ENCODE data around the gene FHIP2A.
"Not testable (repeated sequence)": the region's sequence is repeated elsewhere in the genome, so short reads cannot be mapped to it uniquely, and the experiment has no call there.

FHIP2A gene

DNA sequence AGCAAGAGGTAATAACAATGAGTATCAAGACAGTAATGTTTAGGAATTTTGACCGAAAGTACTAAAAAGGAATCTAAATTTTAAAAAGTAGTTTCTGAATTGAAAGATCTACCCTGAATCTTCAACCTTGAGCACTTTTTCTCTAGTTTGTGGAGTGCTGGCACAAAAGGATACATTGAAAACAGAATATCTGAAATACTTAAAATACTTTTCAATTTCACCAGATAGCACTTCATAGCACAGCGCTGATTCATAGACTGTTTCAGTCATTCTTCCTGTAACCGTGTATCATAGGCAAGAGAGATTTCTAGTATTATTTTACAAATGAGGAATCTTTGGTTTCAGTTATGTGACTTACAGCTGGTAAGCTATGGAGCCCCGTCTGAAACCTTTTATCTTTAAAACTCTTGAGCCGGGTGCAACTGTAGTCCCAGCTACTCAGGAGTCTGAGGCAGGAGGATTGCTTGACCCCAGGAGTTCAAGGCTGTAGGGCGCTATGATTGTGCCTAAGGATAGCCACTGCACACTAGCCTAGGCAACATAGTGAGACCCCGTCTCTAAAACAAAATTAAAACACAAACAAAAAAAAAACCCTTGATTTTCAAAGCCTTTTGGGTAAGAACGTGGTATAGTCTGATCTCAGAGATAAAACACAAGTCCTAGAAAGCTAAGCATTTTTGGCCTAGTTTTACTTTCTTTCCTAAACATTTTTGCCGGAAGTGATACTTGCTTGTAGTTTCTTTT, 35.1 kb downstream of the FHIP2A start:
- Histone ChIP-seq H3K4me3 (ENCODE audit: low read depth, low read length) (no peak overlapping the region), H3K27ac (no peak overlapping the region), H3K27me3 (ENCODE audit: insufficient read depth, low read depth, severe bottlenecking) (no peaks in the 10 kb centered on the region), H3K9me3 (ENCODE audit: severe bottlenecking) (no peaks in the 10 kb centered on the region), H3K36me3 (peaks cover 34% of the 10 kb centered on the region)
- no peak for DNase-seq
- no peak for TF ChIP-seq CTCF (IDR thresholded peaks at IDR 0.05; ENCODE audit: low read depth, low read length)

DNA sequence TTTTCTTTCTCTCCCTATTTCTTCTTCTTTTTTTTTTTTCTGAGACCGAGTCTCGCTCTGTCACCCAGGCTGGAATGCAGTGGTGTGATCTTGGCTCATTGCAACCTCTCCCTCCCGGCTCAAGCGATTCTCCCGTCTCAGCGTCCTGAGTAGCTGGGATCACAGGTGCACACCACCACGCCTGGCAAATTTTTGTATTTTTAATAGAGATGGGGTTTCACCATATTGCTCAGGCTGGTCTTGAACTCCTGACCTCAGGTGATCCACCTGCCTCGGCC, 35.6 kb downstream of the FHIP2A start:
- not testable (repeated sequence) for H3K27me3 ChIP-seq (ENCODE audit: insufficient read depth, low read depth, severe bottlenecking); DNase-seq; H3K4me3 ChIP-seq (ENCODE audit: low read depth, low read length); H3K27ac ChIP-seq; H3K9me3 ChIP-seq (ENCODE audit: severe bottlenecking)
- peaks cover 33% of the 10 kb centered on the region for H3K36me3 ChIP-seq

DNA sequence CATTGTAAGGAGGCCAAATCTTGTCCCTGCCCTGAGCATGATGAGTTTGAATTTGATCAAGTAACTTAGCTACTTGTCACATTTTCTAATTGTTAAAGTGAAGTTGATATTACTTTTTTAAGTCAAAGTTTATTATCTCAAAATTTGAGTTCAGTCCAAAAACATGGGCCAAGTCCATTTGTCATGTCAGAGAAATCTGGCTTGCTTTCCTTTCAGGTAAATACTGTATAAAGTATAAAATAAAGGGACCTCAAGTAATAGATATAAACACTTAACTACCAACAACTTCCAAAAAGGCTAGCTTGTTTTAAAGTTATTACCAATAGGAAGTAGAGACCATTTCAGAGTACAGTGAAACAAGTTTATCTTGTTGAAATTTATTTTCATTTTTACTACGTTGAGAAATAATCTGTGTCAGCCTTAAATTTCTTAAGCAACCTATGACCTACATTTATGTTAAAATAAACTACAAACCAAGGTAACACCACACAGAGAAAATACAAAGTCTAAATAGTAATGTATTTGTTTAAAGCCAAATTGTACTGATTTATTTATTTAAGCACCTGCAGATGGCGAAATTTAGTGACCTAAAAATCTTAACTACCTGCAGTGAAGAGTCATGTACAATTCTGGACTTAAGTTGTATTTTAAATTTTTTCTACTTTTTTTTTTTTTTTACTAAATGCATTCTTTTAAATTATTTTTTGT, 36.5 kb downstream of the FHIP2A start:
- H3K9me3 ChIP-seq (ENCODE audit: severe bottlenecking), result no peaks in the 10 kb centered on the region
- DNase-seq, result no peak
- H3K27ac ChIP-seq, result no peak overlapping the region
- peaks cover 27% of the 10 kb centered on the region for H3K36me3 ChIP-seq
- H3K4me3 ChIP-seq (ENCODE audit: low read depth, low read length), result no peak overlapping the region
- TF ChIP-seq CTCF (IDR thresholded peaks at IDR 0.05; ENCODE audit: low read depth, low read length), result no peak
- no peaks in the 10 kb centered on the region for H3K27me3 ChIP-seq (ENCODE audit: insufficient read depth, low read depth, severe bottlenecking)

- H3K36me3 ChIP-seq, result peaks cover 29% of the 10 kb centered on the region
- DNase-seq, result no peak
- TF ChIP-seq CTCF (IDR thresholded peaks at IDR 0.05; ENCODE audit: low read depth, low read length), result no peak
- no peak overlapping the region for H3K4me3 ChIP-seq (ENCODE audit: low read depth, low read length)
- H3K27me3 ChIP-seq (ENCODE audit: insufficient read depth, low read depth, severe bottlenecking), result no peaks in the 10 kb centered on the region
- H3K9me3 ChIP-seq (ENCODE audit: severe bottlenecking), result no peaks in the 10 kb centered on the region
- H3K27ac ChIP-seq, result no peak overlapping the region
Measured at GRCh38 chr10:114859222-114859621, 37.6 kb downstream of the FHIP2A start.

DNA sequence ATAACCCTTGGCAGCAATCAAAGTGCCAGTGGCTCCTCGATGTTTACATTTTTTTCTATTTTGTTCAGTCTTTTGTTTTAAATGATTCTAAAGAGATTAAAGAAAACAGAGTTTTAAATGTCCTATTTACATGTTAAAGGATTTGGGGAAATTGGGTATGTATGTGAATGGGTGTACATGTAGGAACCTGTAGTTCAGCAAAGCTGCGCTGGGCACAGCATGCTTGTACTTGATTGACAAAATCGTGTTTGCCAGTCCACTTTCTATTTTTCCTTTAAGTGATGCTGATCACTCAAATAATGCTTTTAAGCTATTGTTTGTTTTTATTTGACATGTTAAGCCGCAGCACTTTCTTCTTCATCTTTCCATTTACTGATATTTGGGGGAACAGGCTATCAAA, 40.9 kb downstream of the FHIP2A start:
- Histone ChIP-seq H3K4me3 (ENCODE audit: low read depth, low read length) (no peak overlapping the region), H3K27ac (no peak overlapping the region), H3K27me3 (ENCODE audit: insufficient read depth, low read depth, severe bottlenecking) (no peaks in the 10 kb centered on the region), H3K9me3 (ENCODE audit: severe bottlenecking) (no peaks in the 10 kb centered on the region), H3K36me3 (peaks cover 14% of the 10 kb centered on the region)
- no peak for DNase-seq
- no peak for TF ChIP-seq CTCF (IDR thresholded peaks at IDR 0.05; ENCODE audit: low read depth, low read length)

DNA sequence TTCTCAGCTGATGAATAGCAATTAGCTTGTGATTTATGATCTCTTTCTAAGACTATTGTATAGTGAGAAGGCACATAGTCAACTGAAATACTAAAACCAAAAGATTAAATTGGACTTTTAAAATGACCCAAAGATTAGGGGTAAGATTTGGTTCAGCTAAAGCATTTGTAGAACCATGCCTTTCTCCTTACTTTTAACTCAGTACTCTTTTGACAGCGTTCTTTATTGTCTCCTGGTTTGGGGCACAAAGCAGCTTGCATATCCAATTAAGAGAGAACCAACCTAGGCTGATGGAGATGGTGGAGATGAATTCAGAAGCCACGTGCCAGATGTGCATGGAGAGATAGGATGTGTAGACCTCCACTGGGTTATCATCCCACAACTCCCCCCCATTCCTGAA, 45.8 kb downstream of the FHIP2A start:
- Histone ChIP-seq H3K27me3 (ENCODE audit: insufficient read depth, low read depth, severe bottlenecking) (no peaks in the 10 kb centered on the region), H3K27ac (no peak overlapping the region), H3K4me3 (ENCODE audit: low read depth, low read length) (no peak overlapping the region), H3K9me3 (ENCODE audit: severe bottlenecking) (no peaks in the 10 kb centered on the region), H3K36me3 (peaks cover 4% of the 10 kb centered on the region; the same call in 1 of the 2 replicates)
- no peak for DNase-seq
- no peak for TF ChIP-seq CTCF (IDR thresholded peaks at IDR 0.05; ENCODE audit: low read depth, low read length)
